ENCODE results near the gene CELF4. TPM values are rescaled to one million over a fixed set of nuclear protein-coding genes. Genes with fewer than 3 reads are reported as not detected.
A peak's percentile ranks its signal among the peaks of the same experiment; 100 is the strongest.

Gene CELF4
- total and polyA plus RNA-seq, 2 of the 4 experiments (the other 2 are of a cell fraction), result not detected

DNA sequence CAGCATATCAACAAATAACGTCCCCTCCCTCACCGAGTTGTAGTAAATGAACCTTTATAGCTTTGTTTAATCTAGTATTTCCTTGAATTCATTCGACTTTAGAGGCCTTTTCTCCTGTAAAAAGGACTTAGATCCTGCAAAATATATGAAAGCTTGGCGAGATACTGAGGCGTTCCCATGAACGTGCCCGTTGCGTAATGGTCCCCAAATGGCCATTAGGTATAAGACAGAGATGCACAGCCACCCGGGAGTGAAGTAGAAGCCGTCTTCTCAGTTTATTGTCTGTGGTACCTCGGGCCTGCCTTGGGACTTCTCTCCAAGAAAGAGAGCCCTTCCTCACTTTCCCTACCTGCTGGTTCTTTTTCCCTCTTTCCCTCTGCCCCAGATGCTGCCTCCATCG lies 310.6 kb downstream of the CELF4 start:
- in situ Hi-C loops (cut with MboI; ENCODE audit: low sequenced_read_pairs), result no loop called here
- H3K23ac ChIP-seq (ENCODE audit: low read depth, low read length), result no peak overlapping the region
- ChIA-PET POLR2A (ENCODE audit: unreplicated experiment) (no interaction called here), CTCF (no interaction called here)
- no peaks in the 10 kb centered on the region for H3K9me1 ChIP-seq (ENCODE audit: insufficient read depth, low read length)
- dilution Hi-C loops (cut with HindIII; ENCODE audit: low sequenced_read_pairs, unreplicated experiment), result no loop called here
- no peak overlapping the region for H4K91ac ChIP-seq (ENCODE audit: insufficient read depth, low read depth, low read length)
- H2AK9ac ChIP-seq (replicated peaks; ENCODE audit: low read depth, low read length, poor library complexity), result no peak overlapping the region
- no peak overlapping the region for H2BK20ac ChIP-seq (ENCODE audit: low read depth, low read length)
- no peak overlapping the region for H3K56ac ChIP-seq (ENCODE audit: extremely low read depth, insufficient read depth, low read length)
- no peak overlapping the region for H4K5ac ChIP-seq (ENCODE audit: low read depth, low read length)
- peaks cover 50% of the 10 kb centered on the region for H3K27me3 ChIP-seq (ENCODE audit: control insufficient read depth, insufficient read depth, low read length)
- no peak overlapping the region for H2BK15ac ChIP-seq (ENCODE audit: low read depth, low read length)
- H4K20me1 ChIP-seq (ENCODE audit: insufficient read depth, low read length), result no peaks in the 10 kb centered on the region
- intact Hi-C loops (cut with micrococcal nuclease), result no loop called here
- no peaks in the 10 kb centered on the region for H3K79me1 ChIP-seq (ENCODE audit: low read depth in 1 of 2, low read length in 2 of 2)
- H2BK5ac ChIP-seq (ENCODE audit: low read depth, low read length, poor library complexity, severe bottlenecking), result no peak overlapping the region
- no peaks in the 10 kb centered on the region for H3K4me1 ChIP-seq (ENCODE audit: control insufficient read depth, insufficient read depth, low read length)
- H3K9ac ChIP-seq (ENCODE audit: low read depth, low read length), result no peak overlapping the region
- TF ChIP-seq RFX5 (IDR thresholded peaks at IDR 0.05; ENCODE audit: low read depth, low read length), result no peak
- no peak for TF ChIP-seq NFE2L2 (IDR thresholded peaks at IDR 0.05; ENCODE audit: low read depth, low read length)
- no peak for TF ChIP-seq SMC3 (IDR thresholded peaks at IDR 0.05; ENCODE audit: low read depth, low read length)
- TF ChIP-seq CEBPB (IDR thresholded peaks at IDR 0.05; ENCODE audit: low read depth, low read length), result 0 out of 2 replicates have a peak, but pooled peaks have one; percentile 42
- no peak for TF ChIP-seq MXI1 (IDR thresholded peaks at IDR 0.05; ENCODE audit: borderline replicate concordance, low read depth, low read length)
- TF ChIP-seq, protein P1, sequence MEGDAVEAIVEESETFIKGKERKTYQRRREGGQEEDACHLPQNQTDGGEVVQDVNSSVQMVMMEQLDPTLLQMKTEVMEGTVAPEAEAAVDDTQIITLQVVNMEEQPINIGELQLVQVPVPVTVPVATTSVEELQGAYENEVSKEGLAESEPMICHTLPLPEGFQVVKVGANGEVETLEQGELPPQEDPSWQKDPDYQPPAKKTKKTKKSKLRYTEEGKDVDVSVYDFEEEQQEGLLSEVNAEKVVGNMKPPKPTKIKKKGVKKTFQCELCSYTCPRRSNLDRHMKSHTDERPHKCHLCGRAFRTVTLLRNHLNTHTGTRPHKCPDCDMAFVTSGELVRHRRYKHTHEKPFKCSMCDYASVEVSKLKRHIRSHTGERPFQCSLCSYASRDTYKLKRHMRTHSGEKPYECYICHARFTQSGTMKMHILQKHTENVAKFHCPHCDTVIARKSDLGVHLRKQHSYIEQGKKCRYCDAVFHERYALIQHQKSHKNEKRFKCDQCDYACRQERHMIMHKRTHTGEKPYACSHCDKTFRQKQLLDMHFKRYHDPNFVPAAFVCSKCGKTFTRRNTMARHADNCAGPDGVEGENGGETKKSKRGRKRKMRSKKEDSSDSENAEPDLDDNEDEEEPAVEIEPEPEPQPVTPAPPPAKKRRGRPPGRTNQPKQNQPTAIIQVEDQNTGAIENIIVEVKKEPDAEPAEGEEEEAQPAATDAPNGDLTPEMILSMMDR (conservative IDR thresholded peaks at IDR 0.05; ENCODE audit: low read depth, low read length), result no peak
- H3K4me2 ChIP-seq (ENCODE audit: low read depth, low read length), result no peak overlapping the region
- H2AK5ac ChIP-seq (ENCODE audit: low read depth, low read length), result no peak overlapping the region
- no peak for DNase-seq
- no TSS peak for BruUV-seq (replicated peaks)
- no peak overlapping the region for H3K4ac ChIP-seq (ENCODE audit: low read depth, low read length)
- H3K14ac ChIP-seq (replicated peaks; ENCODE audit: low read depth, low read length), result no peak overlapping the region
- H3K36me3 ChIP-seq (ENCODE audit: control insufficient read depth, insufficient read depth, low read length), result no peaks in the 10 kb centered on the region
- no peak overlapping the region for H2AFZ ChIP-seq (replicated peaks; ENCODE audit: low read length, poor library complexity)
- H3K4me3 ChIP-seq (ENCODE audit: insufficient read depth, low read depth, low read length), result no peak overlapping the region
- no peak overlapping the region for H4K8ac ChIP-seq (ENCODE audit: low read depth in 2 of 2, low read length in 2 of 2)
- H2BK120ac ChIP-seq (ENCODE audit: low read depth, low read length), result no peak overlapping the region
- H3K9me3 ChIP-seq (ENCODE audit: control insufficient read depth, insufficient read depth, low read length), result no peaks in the 10 kb centered on the region
- 66% methylated on average over 8 of the region's 12 CpGs; no CpG with 5 or more reads in 1 of the 2 experiments for WGBS, 2 experiments (ENCODE audit: extremely low coverage in 2 of 2, insufficient read length in 1 of 2)
- no peak overlapping the region for H3K18ac ChIP-seq (ENCODE audit: low read depth, low read length)
- no peak overlapping the region for H3K27ac ChIP-seq (ENCODE audit: insufficient read depth, low read length)
- no peak for ATAC-seq (ENCODE audit: low read depth)
